ENCODE results near the gene EDN2.

Gene EDN2

GRCh38 chr1:41484402-41485241 is at the start of gene EDN2:
Gene EDN2 (minus strand): TSS chr1:41484683. CDS start chr1:41484601, 82 bp downstream.
- peak; percentile 100 for DNase-seq

GRCh38 chr1:41533731-41534080 is 49.2 kb upstream of the EDN2 start:
- DNase-seq = no peak

GRCh38 chr1:41533016-41533730 is 48.7 kb upstream of the EDN2 start:
- DNase-seq = no peak

- DNase-seq = no peak
Measured at GRCh38 chr1:41532206-41532975, 47.9 kb upstream of the EDN2 start.

- DNase-seq = no peak
Measured at GRCh38 chr1:41530411-41530810, 45.9 kb upstream of the EDN2 start.

GRCh38 chr1:41529621-41530395 is 45.3 kb upstream of the EDN2 start:
- no peak for DNase-seq

GRCh38 chr1:41528726-41529605 is 44.5 kb upstream of the EDN2 start:
- no peak for DNase-seq

- no peak for DNase-seq
Measured at GRCh38 chr1:41528106-41528505, 43.6 kb upstream of the EDN2 start.

- no peak for DNase-seq
Measured at GRCh38 chr1:41526956-41527561, 42.6 kb upstream of the EDN2 start.

GRCh38 chr1:41525891-41526587 is 41.6 kb upstream of the EDN2 start:
- DNase-seq = peak; percentile 61

GRCh38 chr1:41524676-41525675 is 40.5 kb upstream of the EDN2 start:
- DNase-seq = no peak

- DNase-seq = no peak
Measured at GRCh38 chr1:41523949-41524675, 39.6 kb upstream of the EDN2 start.

- no peak for DNase-seq
Measured at GRCh38 chr1:41523071-41523470, 38.6 kb upstream of the EDN2 start.

GRCh38 chr1:41521766-41522165 is 37.3 kb upstream of the EDN2 start:
- no peak for DNase-seq

GRCh38 chr1:41520951-41521752 is 36.7 kb upstream of the EDN2 start:
- DNase-seq = no peak

- DNase-seq = no peak
Measured at GRCh38 chr1:41519667-41520066, 35.2 kb upstream of the EDN2 start.

- no peak for DNase-seq
Measured at GRCh38 chr1:41518471-41518870, 34.0 kb upstream of the EDN2 start.

- no peak for DNase-seq
Measured at GRCh38 chr1:41517062-41517438, 32.6 kb upstream of the EDN2 start.
